Measurements from ENCODE around the gene DHRS4L2. TPM values are rescaled to one million over a fixed set of nuclear protein-coding genes. Genes with fewer than 3 reads are reported as not detected.
"Not testable (repeated sequence)": the region's sequence is repeated elsewhere in the genome, so short reads cannot be mapped to it uniquely, and the experiment has no call there.

The DHRS4L2 gene
- total RNA-seq, 1 experiment from 2014 or later, result 7.8 TPM

DNA sequence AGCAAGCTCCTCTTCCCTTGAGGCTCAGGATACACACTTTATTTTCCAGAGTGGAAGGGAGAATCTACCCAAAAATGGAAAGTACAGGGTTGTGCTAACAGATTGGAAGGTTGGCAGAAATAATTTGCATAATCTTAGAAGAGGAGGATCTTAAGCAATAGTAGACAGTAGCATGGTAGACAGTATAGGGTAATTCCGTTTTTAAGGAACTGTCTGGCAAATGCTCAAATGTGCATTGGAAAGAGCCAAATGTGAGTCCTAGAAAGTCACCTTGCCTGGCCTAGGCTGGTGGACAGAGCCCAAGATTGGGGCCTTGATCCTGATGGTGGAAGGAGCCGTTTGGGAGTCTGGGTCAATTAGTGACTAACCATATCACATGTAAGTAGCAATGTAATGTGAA lies 50.0 kb downstream of the DHRS4L2 start:
- ChIA-PET POLR2A (no interaction called here), CTCF (no interaction called here)
- Mint-ChIP-seq H3K9me3 (ENCODE audit: unreplicated experiment) (no peaks in the 10 kb centered on the region), H3K27ac (ENCODE audit: unreplicated experiment) (no peak overlapping the region), H3K36me3 (ENCODE audit: insufficient read depth, unreplicated experiment) (no peaks in the 10 kb centered on the region), H3K4me1 (ENCODE audit: low read depth, unreplicated experiment) (peaks cover 7% of the 10 kb centered on the region), H3K27me3 (ENCODE audit: insufficient read depth, unreplicated experiment) (peaks cover 5% of the 10 kb centered on the region), H3K4me3 (ENCODE audit: unreplicated experiment) (no peak overlapping the region)
- Histone ChIP-seq H3K9me3 (no peaks in the 10 kb centered on the region), H3K4me1 (no peaks in the 10 kb centered on the region), H3K4me3 (ENCODE audit: low read depth, low read length) (no peak overlapping the region), H3K36me3 (ENCODE audit: control insufficient read depth, insufficient read depth, low read length) (no peaks in the 10 kb centered on the region), H3K27me3 (replicated peaks; ENCODE audit: control insufficient read depth, insufficient read depth, low read length) (no peaks in the 10 kb centered on the region)
- BruUV-seq (replicated peaks), result no TSS peak
- DNase-seq, result no peak
- intact Hi-C loops (cut with micrococcal nuclease; ENCODE audit: unreplicated experiment), result no loop called here
- TF ChIP-seq, protein P1, sequence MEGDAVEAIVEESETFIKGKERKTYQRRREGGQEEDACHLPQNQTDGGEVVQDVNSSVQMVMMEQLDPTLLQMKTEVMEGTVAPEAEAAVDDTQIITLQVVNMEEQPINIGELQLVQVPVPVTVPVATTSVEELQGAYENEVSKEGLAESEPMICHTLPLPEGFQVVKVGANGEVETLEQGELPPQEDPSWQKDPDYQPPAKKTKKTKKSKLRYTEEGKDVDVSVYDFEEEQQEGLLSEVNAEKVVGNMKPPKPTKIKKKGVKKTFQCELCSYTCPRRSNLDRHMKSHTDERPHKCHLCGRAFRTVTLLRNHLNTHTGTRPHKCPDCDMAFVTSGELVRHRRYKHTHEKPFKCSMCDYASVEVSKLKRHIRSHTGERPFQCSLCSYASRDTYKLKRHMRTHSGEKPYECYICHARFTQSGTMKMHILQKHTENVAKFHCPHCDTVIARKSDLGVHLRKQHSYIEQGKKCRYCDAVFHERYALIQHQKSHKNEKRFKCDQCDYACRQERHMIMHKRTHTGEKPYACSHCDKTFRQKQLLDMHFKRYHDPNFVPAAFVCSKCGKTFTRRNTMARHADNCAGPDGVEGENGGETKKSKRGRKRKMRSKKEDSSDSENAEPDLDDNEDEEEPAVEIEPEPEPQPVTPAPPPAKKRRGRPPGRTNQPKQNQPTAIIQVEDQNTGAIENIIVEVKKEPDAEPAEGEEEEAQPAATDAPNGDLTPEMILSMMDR (IDR thresholded peaks at IDR 0.05; ENCODE audit: insufficient read depth in 1 of 2, low read depth in 1 of 2, low read length in 1 of 2, severe bottlenecking in 1 of 2, unreplicated experiment in 1 of 2), result no peak

DNA sequence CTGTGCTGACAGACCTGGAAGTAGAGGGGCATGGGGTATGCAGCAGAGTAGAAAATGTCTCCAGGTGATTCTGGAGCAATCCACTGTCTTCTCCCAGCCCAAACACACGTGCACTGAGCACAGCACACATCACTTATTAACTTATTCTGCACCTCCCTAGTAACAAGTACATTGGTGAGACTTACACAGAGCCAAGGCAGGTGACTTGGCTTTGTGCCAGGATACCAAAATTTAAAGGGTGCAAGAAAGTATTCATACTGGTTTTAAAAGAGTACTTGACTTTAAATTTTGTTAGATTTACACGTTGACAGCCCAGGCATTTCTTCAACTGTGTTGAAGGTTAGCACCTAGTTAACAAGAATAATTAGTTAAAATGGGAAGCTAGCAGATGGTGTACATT lies 52.0 kb downstream of the DHRS4L2 start:
- Histone ChIP-seq H3K4me3 (ENCODE audit: low read depth, low read length) (no peak overlapping the region), H3K4me1 (no peaks in the 10 kb centered on the region), H3K36me3 (ENCODE audit: control insufficient read depth, insufficient read depth, low read length) (no peaks in the 10 kb centered on the region), H3K27me3 (replicated peaks; ENCODE audit: control insufficient read depth, insufficient read depth, low read length) (no peaks in the 10 kb centered on the region), H3K9me3 (no peaks in the 10 kb centered on the region)
- Mint-ChIP-seq H3K27ac (ENCODE audit: unreplicated experiment) (no peak overlapping the region), H3K4me1 (ENCODE audit: low read depth, unreplicated experiment) (peaks cover 7% of the 10 kb centered on the region), H3K4me3 (ENCODE audit: unreplicated experiment) (no peak overlapping the region), H3K27me3 (ENCODE audit: insufficient read depth, unreplicated experiment) (peaks cover 9% of the 10 kb centered on the region), H3K36me3 (ENCODE audit: insufficient read depth, unreplicated experiment) (no peaks in the 10 kb centered on the region), H3K9me3 (ENCODE audit: unreplicated experiment) (no peaks in the 10 kb centered on the region)
- CTCF ChIA-PET, result no interaction called here
- DNase-seq, result no peak
- TF ChIP-seq, protein P1 (IDR thresholded peaks at IDR 0.05; ENCODE audit: insufficient read depth in 1 of 2, low read depth in 1 of 2, low read length in 1 of 2, severe bottlenecking in 1 of 2, unreplicated experiment in 1 of 2), result no peak
- POLR2A ChIA-PET, result no interaction called here
- no TSS peak for BruUV-seq (replicated peaks)
- intact Hi-C loops (cut with micrococcal nuclease; ENCODE audit: unreplicated experiment), result no loop called here

- no peak overlapping the region for H3K27ac Mint-ChIP-seq (ENCODE audit: unreplicated experiment)
- BruUV-seq (replicated peaks), result no TSS peak
These were observed 54.0 kb downstream of the DHRS4L2 start for GRCh38 chr14:24042746-24043145.

GRCh38 chr14:24049002-24049401 lies 60.3 kb downstream of the DHRS4L2 start:
- H3K4me1 ChIP-seq; H3K36me3 Mint-ChIP-seq (ENCODE audit: insufficient read depth, unreplicated experiment); H3K4me1 Mint-ChIP-seq (ENCODE audit: low read depth, unreplicated experiment); H3K9me3 Mint-ChIP-seq (ENCODE audit: unreplicated experiment); DNase-seq; intact Hi-C loops (cut with micrococcal nuclease; ENCODE audit: unreplicated experiment); H3K27me3 ChIP-seq (replicated peaks; ENCODE audit: control insufficient read depth, insufficient read depth, low read length); H3K36me3 ChIP-seq (ENCODE audit: control insufficient read depth, insufficient read depth, low read length); POLR2A ChIA-PET; H3K9me3 ChIP-seq; BruUV-seq (replicated peaks); H3K27ac Mint-ChIP-seq (ENCODE audit: unreplicated experiment); CTCF ChIA-PET; H3K4me3 Mint-ChIP-seq (ENCODE audit: unreplicated experiment); H3K4me3 ChIP-seq (ENCODE audit: low read depth, low read length): not testable (repeated sequence)
- H3K27me3 Mint-ChIP-seq (ENCODE audit: insufficient read depth, unreplicated experiment), result peaks cover 16% of the 10 kb centered on the region

More at GRCh38 chr14:24042746-24043145, 54.0 kb downstream of the DHRS4L2 start:
- TF ChIP-seq, protein P1 (IDR thresholded peaks at IDR 0.05; ENCODE audit: insufficient read depth in 1 of 2, low read depth in 1 of 2, low read length in 1 of 2, severe bottlenecking in 1 of 2, unreplicated experiment in 1 of 2), result no peak
- Histone ChIP-seq H3K4me3 (ENCODE audit: low read depth, low read length) (no peak overlapping the region), H3K27me3 (replicated peaks; ENCODE audit: control insufficient read depth, insufficient read depth, low read length) (no peaks in the 10 kb centered on the region), H3K36me3 (ENCODE audit: control insufficient read depth, insufficient read depth, low read length) (no peaks in the 10 kb centered on the region), H3K9me3 (no peaks in the 10 kb centered on the region), H3K4me1 (no peaks in the 10 kb centered on the region)
- Mint-ChIP-seq H3K4me1 (ENCODE audit: low read depth, unreplicated experiment) (peaks cover 7% of the 10 kb centered on the region), H3K36me3 (ENCODE audit: insufficient read depth, unreplicated experiment) (no peaks in the 10 kb centered on the region), H3K4me3 (ENCODE audit: unreplicated experiment) (no peak overlapping the region), H3K27me3 (ENCODE audit: insufficient read depth, unreplicated experiment) (peaks cover 13% of the 10 kb centered on the region), H3K9me3 (ENCODE audit: unreplicated experiment) (no peaks in the 10 kb centered on the region)
- ChIA-PET POLR2A (no interaction called here), CTCF (no interaction called here)
- intact Hi-C loops (cut with micrococcal nuclease; ENCODE audit: unreplicated experiment), result no loop called here
- no peak for DNase-seq

DNA sequence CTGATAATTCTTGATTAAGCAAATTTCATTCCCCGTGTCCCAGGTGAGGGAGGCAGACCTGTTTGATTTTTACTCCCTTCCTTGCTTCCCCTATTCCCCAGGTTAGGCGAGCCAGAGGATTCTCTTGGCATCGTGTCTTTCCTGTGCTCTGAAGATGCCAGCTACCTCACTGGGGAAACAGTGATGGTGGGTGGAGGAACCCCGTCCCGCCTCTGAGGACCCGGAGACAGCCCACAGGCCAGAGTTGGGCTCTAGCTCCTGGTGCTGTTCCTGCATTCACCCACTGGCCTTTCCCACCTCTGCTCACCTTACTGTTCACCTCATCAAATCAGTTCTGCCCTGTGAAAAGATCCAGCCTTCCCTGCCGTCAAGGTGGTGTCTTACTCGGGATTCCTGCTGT lies 62.0 kb downstream of the DHRS4L2 start:
- BruUV-seq (replicated peaks); H3K9me3 Mint-ChIP-seq (ENCODE audit: unreplicated experiment); H3K27me3 ChIP-seq (replicated peaks; ENCODE audit: control insufficient read depth, insufficient read depth, low read length); H3K4me1 Mint-ChIP-seq (ENCODE audit: low read depth, unreplicated experiment); intact Hi-C loops (cut with micrococcal nuclease; ENCODE audit: unreplicated experiment); CTCF ChIA-PET; H3K9me3 ChIP-seq; H3K36me3 Mint-ChIP-seq (ENCODE audit: insufficient read depth, unreplicated experiment); H3K36me3 ChIP-seq (ENCODE audit: control insufficient read depth, insufficient read depth, low read length); H3K4me3 ChIP-seq (ENCODE audit: low read depth, low read length); DNase-seq; H3K4me1 ChIP-seq; H3K27ac Mint-ChIP-seq (ENCODE audit: unreplicated experiment): not testable (repeated sequence)
- peaks cover 15% of the 10 kb centered on the region for H3K27me3 Mint-ChIP-seq (ENCODE audit: insufficient read depth, unreplicated experiment)
- POLR2A ChIA-PET, result interaction anchor here (1.2 kb wide), 1 partner anchor 64 kb away, joined by 5 read pairs; the partner anchor contains the start of genes DCAF11 and NRL
- peak overlapping the region; percentile 74 for H3K4me3 Mint-ChIP-seq (ENCODE audit: unreplicated experiment)

Measured in Caco-2 (cell line).